Putamen (tissue), 1 donor: ENCODE measurements around the gene TSGA10IP.

Source experiments
- DNase-seq: peaks from one replicate; pipeline ENCODE4 v3.0.0-alpha.2; 2016; ENCODE audit warnings: low spot score

Gene TSGA10IP

GRCh38 chr11:66008095-66008467 lies 62.8 kb downstream of the TSGA10IP start:
- DNase-seq: no peak

- DNase-seq: no peak
Observed at GRCh38 chr11:66008468-66009101, 63.3 kb downstream of the TSGA10IP start.
